Measurements from ENCODE around the gene E2F8.

DNA sequence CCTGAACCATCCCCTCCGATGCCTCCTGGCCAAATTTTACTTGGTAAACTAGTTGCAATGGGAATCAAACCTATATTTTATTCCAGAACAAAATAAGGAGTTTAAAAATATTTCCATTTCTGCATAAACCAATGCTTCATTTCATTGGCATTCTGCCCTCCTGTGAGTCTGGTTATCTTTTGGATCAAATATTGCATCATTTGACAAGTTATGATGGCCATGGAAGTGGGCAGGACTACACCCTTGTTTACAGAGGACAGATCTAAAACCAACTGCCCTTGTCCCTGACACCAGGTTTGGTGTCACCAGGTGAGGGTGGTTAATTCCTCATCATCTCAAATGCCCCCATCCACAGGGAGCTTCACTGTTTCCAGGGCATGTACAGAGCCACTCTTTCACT is 28.2 kb upstream of the E2F8 start:
- TF ChIP-seq, protein P1, sequence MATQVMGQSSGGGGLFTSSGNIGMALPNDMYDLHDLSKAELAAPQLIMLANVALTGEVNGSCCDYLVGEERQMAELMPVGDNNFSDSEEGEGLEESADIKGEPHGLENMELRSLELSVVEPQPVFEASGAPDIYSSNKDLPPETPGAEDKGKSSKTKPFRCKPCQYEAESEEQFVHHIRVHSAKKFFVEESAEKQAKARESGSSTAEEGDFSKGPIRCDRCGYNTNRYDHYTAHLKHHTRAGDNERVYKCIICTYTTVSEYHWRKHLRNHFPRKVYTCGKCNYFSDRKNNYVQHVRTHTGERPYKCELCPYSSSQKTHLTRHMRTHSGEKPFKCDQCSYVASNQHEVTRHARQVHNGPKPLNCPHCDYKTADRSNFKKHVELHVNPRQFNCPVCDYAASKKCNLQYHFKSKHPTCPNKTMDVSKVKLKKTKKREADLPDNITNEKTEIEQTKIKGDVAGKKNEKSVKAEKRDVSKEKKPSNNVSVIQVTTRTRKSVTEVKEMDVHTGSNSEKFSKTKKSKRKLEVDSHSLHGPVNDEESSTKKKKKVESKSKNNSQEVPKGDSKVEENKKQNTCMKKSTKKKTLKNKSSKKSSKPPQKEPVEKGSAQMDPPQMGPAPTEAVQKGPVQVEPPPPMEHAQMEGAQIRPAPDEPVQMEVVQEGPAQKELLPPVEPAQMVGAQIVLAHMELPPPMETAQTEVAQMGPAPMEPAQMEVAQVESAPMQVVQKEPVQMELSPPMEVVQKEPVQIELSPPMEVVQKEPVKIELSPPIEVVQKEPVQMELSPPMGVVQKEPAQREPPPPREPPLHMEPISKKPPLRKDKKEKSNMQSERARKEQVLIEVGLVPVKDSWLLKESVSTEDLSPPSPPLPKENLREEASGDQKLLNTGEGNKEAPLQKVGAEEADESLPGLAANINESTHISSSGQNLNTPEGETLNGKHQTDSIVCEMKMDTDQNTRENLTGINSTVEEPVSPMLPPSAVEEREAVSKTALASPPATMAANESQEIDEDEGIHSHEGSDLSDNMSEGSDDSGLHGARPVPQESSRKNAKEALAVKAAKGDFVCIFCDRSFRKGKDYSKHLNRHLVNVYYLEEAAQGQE (IDR thresholded peaks at IDR 0.05): no peak
- no peak for TF ChIP-seq SMC3 (IDR thresholded peaks at IDR 0.05)
- TF ChIP-seq, protein P2, sequence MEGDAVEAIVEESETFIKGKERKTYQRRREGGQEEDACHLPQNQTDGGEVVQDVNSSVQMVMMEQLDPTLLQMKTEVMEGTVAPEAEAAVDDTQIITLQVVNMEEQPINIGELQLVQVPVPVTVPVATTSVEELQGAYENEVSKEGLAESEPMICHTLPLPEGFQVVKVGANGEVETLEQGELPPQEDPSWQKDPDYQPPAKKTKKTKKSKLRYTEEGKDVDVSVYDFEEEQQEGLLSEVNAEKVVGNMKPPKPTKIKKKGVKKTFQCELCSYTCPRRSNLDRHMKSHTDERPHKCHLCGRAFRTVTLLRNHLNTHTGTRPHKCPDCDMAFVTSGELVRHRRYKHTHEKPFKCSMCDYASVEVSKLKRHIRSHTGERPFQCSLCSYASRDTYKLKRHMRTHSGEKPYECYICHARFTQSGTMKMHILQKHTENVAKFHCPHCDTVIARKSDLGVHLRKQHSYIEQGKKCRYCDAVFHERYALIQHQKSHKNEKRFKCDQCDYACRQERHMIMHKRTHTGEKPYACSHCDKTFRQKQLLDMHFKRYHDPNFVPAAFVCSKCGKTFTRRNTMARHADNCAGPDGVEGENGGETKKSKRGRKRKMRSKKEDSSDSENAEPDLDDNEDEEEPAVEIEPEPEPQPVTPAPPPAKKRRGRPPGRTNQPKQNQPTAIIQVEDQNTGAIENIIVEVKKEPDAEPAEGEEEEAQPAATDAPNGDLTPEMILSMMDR (IDR thresholded peaks at IDR 0.05): no peak
- no peak for TF ChIP-seq TP53 (CRISPR knock-in tag; IDR thresholded peaks at IDR 0.05)
- no peak for TF ChIP-seq ZC3H11A (IDR thresholded peaks at IDR 0.05)
- no peak for TF ChIP-seq SREBF2 (IDR thresholded peaks at IDR 0.05)
- TF ChIP-seq EP300 (IDR thresholded peaks at IDR 0.05): no peak
- no peak for TF ChIP-seq POLR2A (IDR thresholded peaks at IDR 0.05; ENCODE audit: low read length)
- TF ChIP-seq JUN (IDR thresholded peaks at IDR 0.05): no peak
- no peak for TF ChIP-seq HOXB13 (CRISPR knock-in tag; IDR thresholded peaks at IDR 0.05; ENCODE audit: low read depth)
- no peak for TF ChIP-seq HOXA7 (CRISPR knock-in tag; IDR thresholded peaks at IDR 0.05)
- no peak for TF ChIP-seq RFX5 (IDR thresholded peaks at IDR 0.05)
- no peak for TF ChIP-seq PHF8 (IDR thresholded peaks at IDR 0.05; ENCODE audit: borderline replicate concordance, low read depth)
